Esophagus (tissue), 2 donors: ENCODE measurements around the gene OTOP2. TPM values are rescaled to one million over a fixed set of nuclear protein-coding genes. Genes with fewer than 3 reads are reported as not detected.
"Not testable (repeated sequence)": the region's sequence is repeated elsewhere in the genome, so short reads cannot be mapped to it uniquely, and the experiment has no call there.

Experiments used
- H3K27ac ChIP-seq, 2 donors: one replicate each; pipeline ENCODE4 v1.5.1; 2013; ENCODE audit warnings: low read depth in 2 of 2, mild to moderate bottlenecking in 2 of 2, inconsistent platforms in 1 of 2, low read length in 1 of 2, moderate library complexity in 1 of 2
- H3K27me3 ChIP-seq, 2 donors: one replicate each; pipeline ENCODE4 v1.6.1; 2013; ENCODE audit warnings: low read length in 2 of 2, control low read depth in 1 of 2, mild to moderate bottlenecking in 1 of 2; ENCODE audit not compliant: insufficient read depth in 2 of 2, control insufficient read depth in 1 of 2
- H3K36me3 ChIP-seq, 2 donors: one replicate each; pipeline ENCODE4 v1.6.1; 2013; ENCODE audit warnings: low read length in 1 of 2; ENCODE audit not compliant: control insufficient read depth in 2 of 2, insufficient read depth in 2 of 2
- H3K4me1 ChIP-seq, 2 donors: one replicate each; pipeline ENCODE4 v1.6.1; 2013; ENCODE audit warnings: low read length in 1 of 2; ENCODE audit not compliant: control insufficient read depth in 2 of 2, insufficient read depth in 2 of 2
- H3K4me3 ChIP-seq, 2 donors: one replicate each; pipeline ENCODE4 v1.5.1; 2013; ENCODE audit warnings: low read length in 2 of 2, mild to moderate bottlenecking in 2 of 2, low read depth in 1 of 2, moderate library complexity in 1 of 2
- H3K9me3 ChIP-seq, 2 donors: one replicate each; pipeline ENCODE4 v1.6.1; 2013; ENCODE audit warnings: mild to moderate bottlenecking in 2 of 2, low read depth in 1 of 2, low read length in 1 of 2, moderate library complexity in 1 of 2; ENCODE audit not compliant: control insufficient read depth in 2 of 2, insufficient read depth in 1 of 2
- WGBS, 2 donors: extraction: QIAGEN DNeasy Blood & Tissue Kit; methylation state at CpG; one replicate each; pipeline ENCODE4 v1.1.7; 2013; 5-methylcytosine and 5-hydroxymethylcytosine counted together
- polyA plus RNA-seq, 2 donors: library from polyadenylated mRNA; stranded (reverse); fragments of 200-250 nt; gene quantifications; one replicate each; pipeline ENCODE4 v1.2.3, GENCODE V29; 2013
- donor health status: healthy with polysubstance abuse.
- donor health status: Bipolar disorder and iron deficiency.

OTOP2 gene
- polyA plus RNA-seq, 2 donors, result 0.61 to 0.77 TPM

GRCh38 chr17:74900208-74900607 lies 23.9 kb upstream of the OTOP2 start:
- WGBS, 2 donors, result 67 to 71% methylated on average over 8 of the region's 8 CpGs
- no peak overlapping the region for H3K4me3 ChIP-seq
- H3K4me1 ChIP-seq, result peaks cover 0 to 12% of the 10 kb centered on the region in 2 donors
- no peaks in the 10 kb centered on the region for H3K36me3 ChIP-seq
- no peaks in the 10 kb centered on the region for H3K27me3 ChIP-seq
- no peaks in the 10 kb centered on the region for H3K9me3 ChIP-seq
- H3K27ac ChIP-seq, result peak overlapping the region in 1 of 2 donors; percentile 27

DNA sequence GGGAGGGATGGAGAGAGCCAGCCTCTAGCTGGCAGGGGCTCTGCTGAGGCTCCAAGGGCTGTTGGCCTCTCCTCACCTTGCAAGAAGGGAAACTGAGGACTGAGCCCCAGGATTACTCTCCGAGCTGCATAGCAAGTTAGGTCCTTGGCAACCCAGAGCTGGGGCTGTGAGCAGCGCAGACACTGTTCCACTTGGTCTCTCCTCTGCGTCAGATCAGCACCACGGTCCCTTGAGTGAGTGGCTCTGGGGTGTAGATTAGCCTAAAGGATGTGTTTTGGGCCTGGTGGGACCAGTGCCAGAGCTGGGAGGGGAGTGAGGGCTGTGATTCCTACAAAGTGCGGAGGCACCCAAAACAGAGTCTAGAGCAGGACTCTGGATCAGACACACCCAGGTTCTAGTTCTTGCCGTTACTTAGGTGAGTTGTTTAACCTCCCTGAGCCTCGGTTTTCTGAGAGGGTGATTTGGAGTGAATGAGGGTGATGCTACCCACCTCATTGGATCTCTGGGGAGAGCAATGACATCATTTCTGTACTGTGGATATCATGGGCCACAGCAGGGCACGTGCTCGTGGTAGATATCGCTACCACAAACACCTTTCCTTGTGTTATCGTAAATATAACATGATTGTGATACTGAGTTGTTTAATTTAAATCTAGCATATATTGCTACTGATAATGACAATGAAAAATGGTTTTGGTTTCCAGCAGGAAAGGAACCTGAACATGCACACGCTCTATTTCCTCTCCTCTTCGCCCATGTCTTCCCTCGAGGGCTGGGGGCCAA lies 22.5 kb upstream of the OTOP2 start:
- no peaks in the 10 kb centered on the region for H3K36me3 ChIP-seq
- peaks cover 0 to 12% of the 10 kb centered on the region in 2 donors for H3K4me1 ChIP-seq
- no peak overlapping the region for H3K4me3 ChIP-seq
- H3K9me3 ChIP-seq, result no peaks in the 10 kb centered on the region
- no peaks in the 10 kb centered on the region for H3K27me3 ChIP-seq
- no peak overlapping the region for H3K27ac ChIP-seq
- 71 to 72% methylated on average over 14 of the region's 14 CpGs for WGBS, 2 donors

- H3K27me3 ChIP-seq, result no peaks in the 10 kb centered on the region
- WGBS, 2 donors, result 85 to 86% methylated on average over 9 of the region's 9 CpGs
Observed at GRCh38 chr17:74903034-74903433, 21.0 kb upstream of the OTOP2 start.

GRCh38 chr17:74903671-74904070 lies 20.4 kb upstream of the OTOP2 start:
- Histone ChIP-seq H3K9me3 (no peaks in the 10 kb centered on the region), H3K4me1 (peaks cover 0 to 17% of the 10 kb centered on the region in 2 donors), H3K27ac (no peak overlapping the region), H3K4me3 (no peak overlapping the region), H3K27me3 (no peaks in the 10 kb centered on the region), H3K36me3 (no peaks in the 10 kb centered on the region)
- WGBS, 2 donors, result 67 to 72% methylated on average over 6 of the region's 6 CpGs

More at GRCh38 chr17:74903034-74903433, 21.0 kb upstream of the OTOP2 start:
- Histone ChIP-seq H3K9me3 (no peaks in the 10 kb centered on the region), H3K27ac (no peak overlapping the region), H3K4me3 (no peak overlapping the region), H3K36me3 (no peaks in the 10 kb centered on the region), H3K4me1 (peaks cover 0 to 19% of the 10 kb centered on the region in 2 donors)

DNA sequence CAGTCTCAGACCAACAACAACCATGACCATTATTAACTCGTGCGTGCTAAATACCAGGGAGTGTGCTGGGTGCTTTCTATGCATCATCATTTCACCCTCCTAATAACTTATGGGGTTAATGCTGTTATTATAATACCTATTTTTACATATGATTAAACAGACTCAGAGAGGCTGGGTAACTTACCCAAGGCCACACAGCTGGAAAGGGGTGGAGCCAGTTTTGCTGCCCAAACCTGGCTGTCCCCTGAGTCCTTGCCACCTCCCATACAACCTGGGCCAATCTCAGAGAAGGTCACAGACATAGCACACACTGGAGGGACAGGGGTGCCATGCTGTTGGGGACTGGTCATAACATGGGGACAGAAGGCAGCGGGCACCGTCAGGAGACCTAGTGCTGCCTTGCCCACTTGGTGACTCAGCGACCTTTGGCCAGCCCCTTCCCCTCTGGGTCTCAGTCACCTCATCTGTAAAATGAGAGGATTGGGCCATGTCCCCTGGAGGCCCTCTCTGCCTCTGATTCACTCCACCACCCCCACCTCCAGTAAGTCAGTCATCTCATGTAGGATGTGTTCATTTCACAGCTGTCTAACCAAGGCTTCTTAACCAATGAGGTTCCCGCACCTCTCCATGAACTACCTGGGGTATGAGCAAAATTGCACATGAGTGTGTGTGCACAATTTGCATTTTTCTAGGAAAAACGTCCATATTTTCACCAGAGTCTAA lies 19.2 kb upstream of the OTOP2 start:
- WGBS, 2 donors, result 80 to 81% methylated on average over 7 of the region's 7 CpGs
- Histone ChIP-seq H3K36me3 (no peaks in the 10 kb centered on the region), H3K27me3 (no peaks in the 10 kb centered on the region), H3K4me3 (no peak overlapping the region), H3K4me1 (peaks cover 0 to 17% of the 10 kb centered on the region in 2 donors), H3K9me3 (no peaks in the 10 kb centered on the region), H3K27ac (no peak overlapping the region)

DNA sequence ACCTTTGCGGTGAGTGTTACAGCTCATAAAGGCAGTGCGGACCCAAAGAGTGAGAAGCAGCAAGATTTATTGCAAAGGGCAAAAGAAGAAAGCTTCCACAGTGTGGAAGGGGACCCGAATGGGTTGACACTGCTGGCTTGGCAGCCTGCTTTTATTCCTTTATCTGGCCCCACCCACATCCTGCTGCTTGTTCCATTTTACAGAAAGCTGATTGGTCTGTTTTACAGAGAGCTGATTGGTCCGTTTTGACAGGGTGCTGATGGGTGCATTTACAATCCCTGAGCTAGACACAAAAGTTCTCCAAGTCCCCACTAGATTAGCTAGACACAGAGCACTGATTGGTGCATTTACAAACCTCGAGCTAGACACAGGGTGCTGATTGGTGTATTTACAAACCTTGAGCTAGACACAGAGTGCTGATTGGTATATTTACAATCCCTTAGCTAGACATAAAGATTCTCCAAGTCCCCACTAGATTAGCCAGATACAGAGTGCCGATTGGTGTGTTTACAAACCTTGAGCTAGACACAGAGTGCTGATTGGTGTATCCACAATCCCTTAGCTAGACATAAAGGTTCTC lies 17.8 kb upstream of the OTOP2 start:
- H3K27ac ChIP-seq, H3K9me3 ChIP-seq, H3K27me3 ChIP-seq, H3K36me3 ChIP-seq, H3K4me3 ChIP-seq: not testable (repeated sequence)
- 69 to 78% methylated on average over 6 of the region's 6 CpGs for WGBS, 2 donors
- H3K4me1 ChIP-seq, result peaks cover 0 to 11% of the 10 kb centered on the region in 2 donors

DNA sequence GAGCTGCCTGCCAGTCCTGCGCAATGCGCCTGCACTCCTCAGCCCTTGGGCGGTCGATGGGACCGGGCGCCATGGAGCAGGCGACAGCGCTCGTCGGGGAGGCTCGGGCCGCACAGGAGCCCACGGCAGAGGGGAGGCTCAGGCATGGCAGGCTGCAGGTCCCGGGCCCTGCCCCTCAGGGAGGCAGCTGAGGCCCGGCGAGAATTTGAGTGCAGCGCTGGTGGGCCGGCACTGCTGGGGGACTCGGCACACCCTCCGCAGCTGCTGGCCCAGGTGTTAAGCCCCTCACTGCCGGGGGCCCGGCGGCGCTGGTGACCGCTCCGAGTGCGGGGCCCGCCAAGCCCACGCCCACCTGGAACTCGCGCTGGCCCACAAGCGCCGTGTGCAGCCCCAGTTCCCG lies 17.1 kb upstream of the OTOP2 start:
- WGBS, 2 donors, result 95% methylated on average over 34 of the region's 34 CpGs
- Histone ChIP-seq H3K36me3 (no peaks in the 10 kb centered on the region), H3K4me1 (peaks cover 0 to 11% of the 10 kb centered on the region in 2 donors), H3K9me3 (no peaks in the 10 kb centered on the region), H3K27me3 (no peaks in the 10 kb centered on the region), H3K27ac (peak overlapping the region in 1 of 2 donors; percentile 54), H3K4me3 (no peak overlapping the region)

DNA sequence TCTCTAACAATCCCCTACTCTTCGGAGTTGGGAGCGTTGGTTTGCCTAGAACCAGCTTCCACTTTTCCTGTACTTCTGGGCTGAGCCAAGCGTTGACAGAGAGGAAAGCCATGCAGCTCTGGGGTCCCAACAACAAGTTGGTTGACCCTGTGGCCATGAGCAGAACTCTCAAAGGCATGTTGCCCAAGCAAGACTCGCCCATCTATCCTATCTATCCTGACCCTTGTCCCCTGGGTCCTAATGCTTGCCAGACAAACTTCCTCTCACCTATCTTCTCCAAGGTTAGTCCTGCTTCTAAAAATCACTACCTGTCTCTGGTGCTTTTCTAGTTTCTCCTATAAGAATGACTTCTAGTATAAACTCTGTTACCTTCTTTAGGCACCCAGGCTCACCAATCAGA lies 15.0 kb upstream of the OTOP2 start:
- H3K4me3 ChIP-seq, H3K9me3 ChIP-seq, H3K36me3 ChIP-seq, H3K27ac ChIP-seq, H3K27me3 ChIP-seq: not testable (repeated sequence)
- 73 to 79% methylated on average over 4 of the region's 4 CpGs for WGBS, 2 donors
- H3K4me1 ChIP-seq, result peaks cover 0 to 11% of the 10 kb centered on the region in 2 donors

DNA sequence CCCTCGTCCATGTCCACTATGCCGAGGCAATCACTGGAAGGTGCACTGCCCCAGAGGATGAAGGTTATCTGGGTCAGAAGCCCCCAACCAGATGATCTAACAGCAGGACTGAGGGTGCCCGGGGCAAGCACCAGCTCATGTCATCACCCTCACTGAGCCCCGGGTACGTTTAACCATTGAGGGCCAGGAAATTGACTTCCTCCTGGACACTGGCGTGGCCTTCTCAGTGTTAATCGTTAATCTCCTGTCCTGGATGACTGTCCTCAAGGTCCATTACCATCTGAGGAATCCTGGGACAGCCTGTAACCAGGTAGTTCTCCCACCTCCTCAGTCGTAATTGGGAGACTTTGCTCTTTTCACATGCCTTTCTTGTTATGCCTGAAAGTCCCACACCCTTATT lies 12.7 kb upstream of the OTOP2 start:
- H3K27me3 ChIP-seq, H3K4me3 ChIP-seq, H3K27ac ChIP-seq, H3K36me3 ChIP-seq, H3K9me3 ChIP-seq: not testable (repeated sequence)
- peaks cover 0 to 11% of the 10 kb centered on the region in 2 donors for H3K4me1 ChIP-seq
- 65 to 70% methylated on average over 8 of the region's 8 CpGs for WGBS, 2 donors
